Measurements from ENCODE around the gene PRR11. TPM values are rescaled to one million over a fixed set of nuclear protein-coding genes. Genes with fewer than 3 reads are reported as not detected.
A peak's percentile ranks its signal among the peaks of the same experiment; 100 is the strongest.

The PRR11 gene
- total RNA-seq, 4 donors from 2014 or later: 0.20 to 7.9 (median 0.53) TPM; not detected in 1

DNA sequence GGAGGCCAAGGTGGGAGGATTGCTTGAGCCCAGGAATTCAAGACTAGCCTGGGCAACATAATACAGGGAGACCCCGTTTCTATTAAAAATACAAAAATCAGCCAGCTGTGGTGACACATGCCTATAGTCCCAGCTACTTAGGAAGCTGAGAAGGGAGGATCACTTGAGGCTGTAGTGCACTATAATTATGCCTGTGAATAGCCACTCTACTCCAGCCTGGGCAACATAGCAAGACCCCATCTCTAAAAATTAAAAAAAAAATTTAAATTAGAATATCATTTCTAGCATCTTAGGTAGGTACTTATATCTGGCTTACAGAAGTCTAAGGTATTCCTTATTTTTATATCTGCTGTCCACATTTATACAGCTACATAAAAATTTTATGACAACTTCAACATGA is 46.8 kb downstream of the PRR11 start:
- intact Hi-C loops (cut with DNase I; ENCODE audit: low total_unique reads): no loop called here
- no peaks in the 10 kb centered on the region for H3K36me3 ChIP-seq
- no peak overlapping the region for H3K4me3 ChIP-seq
- in situ Hi-C loops (cut with MboI; ENCODE audit: low sequenced_read_pairs in 4 of 4): no loop called here
- no peaks in the 10 kb centered on the region for H3K27me3 ChIP-seq
- DNase-seq: no peak
- no peak for TF ChIP-seq POLR2A (IDR thresholded peaks at IDR 0.05)
- TF ChIP-seq, protein P1, sequence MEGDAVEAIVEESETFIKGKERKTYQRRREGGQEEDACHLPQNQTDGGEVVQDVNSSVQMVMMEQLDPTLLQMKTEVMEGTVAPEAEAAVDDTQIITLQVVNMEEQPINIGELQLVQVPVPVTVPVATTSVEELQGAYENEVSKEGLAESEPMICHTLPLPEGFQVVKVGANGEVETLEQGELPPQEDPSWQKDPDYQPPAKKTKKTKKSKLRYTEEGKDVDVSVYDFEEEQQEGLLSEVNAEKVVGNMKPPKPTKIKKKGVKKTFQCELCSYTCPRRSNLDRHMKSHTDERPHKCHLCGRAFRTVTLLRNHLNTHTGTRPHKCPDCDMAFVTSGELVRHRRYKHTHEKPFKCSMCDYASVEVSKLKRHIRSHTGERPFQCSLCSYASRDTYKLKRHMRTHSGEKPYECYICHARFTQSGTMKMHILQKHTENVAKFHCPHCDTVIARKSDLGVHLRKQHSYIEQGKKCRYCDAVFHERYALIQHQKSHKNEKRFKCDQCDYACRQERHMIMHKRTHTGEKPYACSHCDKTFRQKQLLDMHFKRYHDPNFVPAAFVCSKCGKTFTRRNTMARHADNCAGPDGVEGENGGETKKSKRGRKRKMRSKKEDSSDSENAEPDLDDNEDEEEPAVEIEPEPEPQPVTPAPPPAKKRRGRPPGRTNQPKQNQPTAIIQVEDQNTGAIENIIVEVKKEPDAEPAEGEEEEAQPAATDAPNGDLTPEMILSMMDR (IDR thresholded peaks at IDR 0.05 in 4 of 5, conservative IDR thresholded peaks at IDR 0.05 in 1 of 5): no peak
- H3K27ac ChIP-seq: no peak overlapping the region
- no peaks in the 10 kb centered on the region for H3K4me1 ChIP-seq
- H3K9me3 ChIP-seq: no peaks in the 10 kb centered on the region
- no peak for ATAC-seq

DNA sequence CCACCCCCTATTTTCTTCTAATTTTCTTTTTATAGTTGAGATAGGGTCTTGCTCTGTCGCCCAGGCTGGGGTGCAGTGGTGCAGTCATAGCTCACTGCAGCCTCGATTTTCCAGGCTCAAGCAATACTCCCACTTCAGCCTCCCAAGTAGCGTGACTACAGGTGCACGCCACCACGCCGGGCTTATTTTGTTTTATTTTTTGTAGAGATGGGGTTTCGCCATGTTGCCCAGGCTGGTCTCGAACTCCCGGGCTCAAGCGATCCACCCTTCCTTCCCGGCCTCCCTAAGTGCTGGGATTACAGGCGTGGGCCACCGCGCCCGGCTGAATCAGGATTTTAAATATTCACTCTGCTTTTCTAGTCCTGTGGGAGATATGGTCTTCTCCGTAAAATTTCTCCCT is 63.8 kb downstream of the PRR11 start:
- no peak for ATAC-seq
- no peaks in the 10 kb centered on the region for H3K27me3 ChIP-seq
- no peak overlapping the region for H3K4me3 ChIP-seq
- peaks cover 0 to 5% of the 10 kb centered on the region in 2 donors for H3K36me3 ChIP-seq
- in situ Hi-C loops (cut with MboI; ENCODE audit: low sequenced_read_pairs in 4 of 4) (no loop called here), intact Hi-C loops (cut with DNase I; ENCODE audit: low total_unique reads) (no loop called here)
- H3K27ac ChIP-seq: no peak overlapping the region
- H3K4me1 ChIP-seq: peaks cover 4 to 5% of the 10 kb centered on the region in 2 donors
- TF ChIP-seq, protein P1 (IDR thresholded peaks at IDR 0.05 in 4 of 5, conservative IDR thresholded peaks at IDR 0.05 in 1 of 5): no peak
- no peak for TF ChIP-seq POLR2A (IDR thresholded peaks at IDR 0.05)
- DNase-seq: no peak
- no peaks in the 10 kb centered on the region for H3K9me3 ChIP-seq

DNA sequence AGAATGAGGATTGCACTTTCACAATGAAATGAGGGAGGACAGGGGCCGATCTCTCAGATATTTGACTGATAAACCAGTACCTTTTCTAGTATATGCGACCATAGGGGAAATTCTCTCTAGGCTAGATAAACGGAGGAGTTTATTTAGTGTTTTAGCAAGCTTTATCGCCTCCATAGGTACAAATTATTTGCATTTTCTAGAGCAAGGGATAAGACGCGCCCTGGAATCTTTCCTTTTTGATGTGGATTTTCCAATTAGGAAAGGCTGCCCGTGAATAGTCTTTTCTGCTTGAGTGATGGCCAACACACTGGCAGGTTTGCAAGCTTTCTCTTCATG is 64.4 kb downstream of the PRR11 start:
- intact Hi-C loops (cut with DNase I; ENCODE audit: low total_unique reads) (loop anchor here (1.0 to 5.0 kb wide), 4 partner anchors 11 to 217 kb away; partner anchors contain the start of genes PRR11, SKA2 and YPEL2), in situ Hi-C loops (cut with MboI; ENCODE audit: low sequenced_read_pairs in 4 of 4) (no loop called here)
- no peaks in the 10 kb centered on the region for H3K9me3 ChIP-seq
- no peaks in the 10 kb centered on the region for H3K27me3 ChIP-seq
- peaks cover 4 to 5% of the 10 kb centered on the region in 2 donors for H3K4me1 ChIP-seq
- peak overlapping the region; percentile 76 to 100 (median 96) for H3K4me3 ChIP-seq
- no peak for TF ChIP-seq POLR2A (IDR thresholded peaks at IDR 0.05)
- TF ChIP-seq, protein P1 (IDR thresholded peaks at IDR 0.05 in 4 of 5, conservative IDR thresholded peaks at IDR 0.05 in 1 of 5): no peak
- DNase-seq: no peak
- peaks cover 0 to under 1% of the 10 kb centered on the region in 2 donors for H3K36me3 ChIP-seq
- ATAC-seq: no peak
- peak overlapping the region in 3 of 4 donors; percentile 75 to 90 (median 89) for H3K27ac ChIP-seq

DNA sequence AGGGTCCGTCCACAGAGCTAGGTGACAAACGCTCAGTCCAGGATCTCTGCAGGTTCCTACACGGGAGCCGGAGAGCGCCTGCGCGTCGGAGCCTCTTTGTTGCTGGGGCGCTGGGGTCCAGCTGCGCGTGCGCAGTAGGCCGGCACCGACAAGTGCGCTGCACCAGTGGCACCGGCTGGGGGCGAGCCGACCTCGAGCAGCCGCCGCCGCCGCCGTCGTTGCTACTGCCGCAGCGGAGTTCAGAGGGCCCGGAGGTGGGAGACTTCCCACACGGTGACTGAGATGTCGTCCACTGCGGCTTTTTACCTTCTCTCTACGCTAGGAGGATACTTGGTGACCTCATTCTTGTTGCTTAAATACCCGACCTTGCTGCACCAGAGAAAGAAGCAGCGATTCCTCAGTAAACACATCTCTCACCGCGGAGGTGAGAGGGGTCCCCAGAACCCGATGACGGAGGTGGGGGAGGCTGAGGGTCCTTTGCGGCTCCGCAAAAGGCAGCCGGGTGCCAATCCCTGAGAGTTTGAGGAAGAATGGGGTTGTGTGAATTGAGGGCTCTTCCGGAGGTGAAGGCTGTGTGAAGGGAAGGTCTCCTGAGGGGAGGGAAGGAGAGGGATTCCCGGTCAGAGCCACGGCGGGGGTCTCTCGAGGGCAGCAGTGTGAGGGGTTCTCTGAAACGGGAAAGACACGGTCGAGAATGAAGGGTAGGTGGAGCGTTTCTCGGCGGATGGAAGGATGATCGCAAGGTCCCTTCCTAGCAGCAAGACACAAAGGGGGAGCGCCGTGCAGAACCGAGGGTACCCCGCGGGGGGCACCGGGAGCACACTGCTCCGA is 65.0 kb downstream of the PRR11 start, which contains the start of gene GDPD1:
Gene GDPD1, plus strand, starts transcription at position 184 of the 831 bp plus-strand sequence. Its CDS starts 99 bp downstream, at position 283.
- peak within 1 kb of the TSS; percentile 76 to 100 (median 96) for H3K4me3 ChIP-seq
- peak; percentile 90 to 93 for DNase-seq
- no peaks in the 10 kb centered on the region for H3K27me3 ChIP-seq
- in situ Hi-C loops (cut with MboI; ENCODE audit: low sequenced_read_pairs in 4 of 4): no loop called here
- intact Hi-C loops (cut with DNase I; ENCODE audit: low total_unique reads): loop anchor here (1.0 to 5.0 kb wide), 4 partner anchors 11 to 217 kb away; partner anchors contain the start of genes PRR11, SKA2 and YPEL2
- TF ChIP-seq, protein P1 (IDR thresholded peaks at IDR 0.05 in 4 of 5, conservative IDR thresholded peaks at IDR 0.05 in 1 of 5): peak; percentile 63 to 82 (median 74)
- TF ChIP-seq POLR2A (IDR thresholded peaks at IDR 0.05): no peak
- no peaks in the 10 kb centered on the region for H3K9me3 ChIP-seq
- H3K4me1 ChIP-seq: peaks cover 4 to 5% of the 10 kb centered on the region in 2 donors
- H3K27ac ChIP-seq: peak within 1 kb of the TSS; percentile 75 to 90 (median 88)
- ATAC-seq: peak; percentile 93 to 97
- H3K36me3 ChIP-seq: no peaks in the 10 kb centered on the region
